ENCODE data around the gene TCF7L2. TPM values are rescaled to one million over a fixed set of nuclear protein-coding genes. Genes with fewer than 3 reads are reported as not detected.

Gene TCF7L2
- total RNA-seq, 2 donors from 2014 or later: 9.1 to 25.7 TPM

- no peaks in the 10 kb centered on the region for H3K27me3 ChIP-seq
- peak; percentile 75 for ATAC-seq
- no peaks in the 10 kb centered on the region for H3K36me3 ChIP-seq (replicated peaks in 1 of 2; ENCODE audit: insufficient read depth in 1 of 2, low read depth in 2 of 2)
- intact Hi-C loops (cut with DNase I): loop anchor here (10.0 kb wide), 1 partner anchor 418 kb away; no protein-coding TSS in a partner anchor
- DNase-seq: peak in 2 of 4 donors; percentile 24 to 46
- TF ChIP-seq CTCF (IDR thresholded peaks at IDR 0.05) (no peak), POLR2A (IDR thresholded peaks at IDR 0.05) (no peak)
- WGBS, 2 donors: 32 to 50% methylated on average over 11 of the region's 11 CpGs
- no peaks in the 10 kb centered on the region for H3K9me3 ChIP-seq
- peak overlapping the region in 3 of 4 donors; percentile 50 to 61 (median 59) for H3K27ac ChIP-seq
- H3K4me1 ChIP-seq: peaks cover 16% of the 10 kb centered on the region
- H3K4me3 ChIP-seq: no peak overlapping the region
Measured at GRCh38 chr10:113132591-113133121, 182.6 kb downstream of the TCF7L2 start.

- Histone ChIP-seq H3K4me3 (no peak overlapping the region), H3K27me3 (no peaks in the 10 kb centered on the region), H3K36me3 (replicated peaks in 1 of 2; ENCODE audit: insufficient read depth in 1 of 2, low read depth in 2 of 2) (no peaks in the 10 kb centered on the region), H3K4me1 (peaks cover 16% of the 10 kb centered on the region), H3K27ac (peak overlapping the region in 3 of 4 donors; percentile 50 to 61 (median 59)), H3K9me3 (no peaks in the 10 kb centered on the region)
- intact Hi-C loops (cut with DNase I): loop anchor here (10.0 kb wide), 1 partner anchor 419 kb away; no protein-coding TSS in a partner anchor
- 62 to 67% methylated on average over 10 of the region's 10 CpGs for WGBS, 2 donors
- ATAC-seq (no peak), DNase-seq (no peak)
- no peak for TF ChIP-seq CTCF (IDR thresholded peaks at IDR 0.05)
- TF ChIP-seq POLR2A (IDR thresholded peaks at IDR 0.05): no peak
Measured at GRCh38 chr10:113133497-113134115, 183.6 kb downstream of the TCF7L2 start.

GRCh38 chr10:113135025-113135424, 185.0 kb downstream of the TCF7L2 start:
- TF ChIP-seq CTCF (IDR thresholded peaks at IDR 0.05) (no peak), POLR2A (IDR thresholded peaks at IDR 0.05) (no peak)
- Histone ChIP-seq H3K27me3 (no peaks in the 10 kb centered on the region), H3K4me1 (peaks cover 16% of the 10 kb centered on the region), H3K27ac (no peak overlapping the region), H3K36me3 (replicated peaks in 1 of 2; ENCODE audit: insufficient read depth in 1 of 2, low read depth in 2 of 2) (no peaks in the 10 kb centered on the region), H3K9me3 (no peaks in the 10 kb centered on the region), H3K4me3 (no peak overlapping the region)
- intact Hi-C loops (cut with DNase I): loop anchor here (10.0 kb wide), 1 partner anchor 420 kb away; no protein-coding TSS in a partner anchor
- ATAC-seq (no peak), DNase-seq (no peak)
- 75 to 77% methylated on average over 7 to 9 of the region's 9 CpGs for WGBS, 2 donors

GRCh38 chr10:113137941-113138685, 188.1 kb downstream of the TCF7L2 start:
- intact Hi-C loops (cut with DNase I): loop anchor here (10.0 kb wide), 1 partner anchor 423 kb away; no protein-coding TSS in a partner anchor
- Histone ChIP-seq H3K36me3 (replicated peaks in 1 of 2; ENCODE audit: insufficient read depth in 1 of 2, low read depth in 2 of 2) (peaks cover 0 to 3% of the 10 kb centered on the region in 2 donors), H3K9me3 (no peaks in the 10 kb centered on the region), H3K4me1 (peaks cover 17% of the 10 kb centered on the region), H3K4me3 (no peak overlapping the region), H3K27me3 (no peaks in the 10 kb centered on the region), H3K27ac (no peak overlapping the region)
- DNase-seq (no peak), ATAC-seq (no peak)
- no peak for TF ChIP-seq POLR2A (IDR thresholded peaks at IDR 0.05)
- TF ChIP-seq CTCF (IDR thresholded peaks at IDR 0.05): no peak
- whole genome bisulfite sequencing, 2 donors: 90 to 92% methylated on average over 3 of the region's 3 CpGs

Data from body of pancreas (tissue), 4 donors.